Tibial artery (tissue), 4 donors: ENCODE measurements around the gene FERMT3.
A peak's percentile ranks its signal among the peaks of the same experiment; 100 is the strongest.

Experiments
- DNase-seq, 2 donors: peaks; one replicate each; pipeline ENCODE4 v3.0.0-alpha.2; 2019
- H3K27ac ChIP-seq, 2 donors: fragments of 200-600 bp; sonication (generic) in 1 of 2; 1 replicate in 1 of 2; 2 replicates in 1 of 2; pipeline ENCODE4 v1.5.1; 2018 to 2019; ENCODE audit warnings: mild to moderate bottlenecking in 1 of 2
- H3K27me3 ChIP-seq, 2 donors: fragments of 200-600 bp; sonication (generic) in 1 of 2; one replicate each; pipeline versions ENCODE4 v1.5.1 to v1.6.0; 2016 to 2019
- H3K36me3 ChIP-seq, 3 donors: fragments of 200-600 bp; sonication (generic) in 2 of 3; one replicate each; pipeline ENCODE4 v1.5.1; 2016 to 2019; ENCODE audit warnings: mild to moderate bottlenecking in 2 of 3
- H3K4me1 ChIP-seq, 4 donors: fragments of 200-600 bp; sonication (generic) in 2 of 4; 1 replicate in 3 of 4; 2 replicates in 1 of 4; pipeline ENCODE4 v1.5.1; 2016 to 2019
- H3K4me3 ChIP-seq, 2 donors: fragments of 200-600 bp; sonication (generic) in 1 of 2; 1 replicate in 1 of 2; 2 replicates in 1 of 2; pipeline ENCODE4 v1.5.1; 2018 to 2019; ENCODE audit warnings: mild to moderate bottlenecking in 2 of 2
- H3K9me3 ChIP-seq, 3 donors: fragments of 200-600 bp; sonication (generic) in 1 of 3; one replicate each; pipeline ENCODE4 v1.5.1; 2016 to 2019
- intact Hi-C: fragments of 100-400 bp; cut with DNase I; formaldehyde crosslinking; loops from one replicate; pipeline ENCODE4 v1.15.0; 2023; ENCODE audit warnings: low total_unique reads
- TF ChIP-seq, protein P1 (sequence below), 2 experiments: fragments of 200-600 bp in 1 of 2; fragments of 450-650 bp in 1 of 2; IDR thresholded peaks; one replicate each; pipeline ENCODE4 v1.5.1; 2017 to 2019; ENCODE audit warnings: antibody characterized with exemption in 2 of 2, mild to moderate bottlenecking in 1 of 2, moderate library complexity in 1 of 2

Gene FERMT3

DNA sequence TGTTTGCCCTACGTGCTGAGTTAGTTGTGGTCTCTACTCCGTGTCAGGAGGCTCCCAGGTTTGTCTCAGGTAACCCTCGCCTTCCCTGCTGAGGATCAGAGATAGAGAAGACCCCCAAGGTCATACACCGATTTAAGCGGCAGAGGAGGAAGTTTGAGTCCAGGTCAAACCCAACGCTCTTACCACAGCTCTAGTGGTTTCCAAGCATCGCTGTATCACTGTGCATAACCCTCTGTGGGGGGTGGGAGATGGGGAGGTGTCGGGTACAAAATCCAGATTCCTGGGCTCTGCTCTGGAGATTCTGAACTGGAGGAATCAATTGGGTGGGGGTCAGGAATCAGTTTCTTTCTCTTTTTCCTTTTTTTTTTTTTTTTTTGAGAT is 24.5 kb downstream of the FERMT3 start:
- no peak for DNase-seq
- Histone ChIP-seq H3K9me3 (no peaks in the 10 kb centered on the region), H3K4me1 (peaks cover 7 to 72% (median 58%) of the 10 kb centered on the region in 4 donors), H3K36me3 (peaks cover 0 to 3% (median 0%) of the 10 kb centered on the region in 3 donors), H3K27me3 (no peaks in the 10 kb centered on the region), H3K27ac (peak overlapping the region; percentile 88 to 92), H3K4me3 (peak overlapping the region; percentile 58 to 82)
- intact Hi-C loops, result no loop called here
- TF ChIP-seq, protein P1, sequence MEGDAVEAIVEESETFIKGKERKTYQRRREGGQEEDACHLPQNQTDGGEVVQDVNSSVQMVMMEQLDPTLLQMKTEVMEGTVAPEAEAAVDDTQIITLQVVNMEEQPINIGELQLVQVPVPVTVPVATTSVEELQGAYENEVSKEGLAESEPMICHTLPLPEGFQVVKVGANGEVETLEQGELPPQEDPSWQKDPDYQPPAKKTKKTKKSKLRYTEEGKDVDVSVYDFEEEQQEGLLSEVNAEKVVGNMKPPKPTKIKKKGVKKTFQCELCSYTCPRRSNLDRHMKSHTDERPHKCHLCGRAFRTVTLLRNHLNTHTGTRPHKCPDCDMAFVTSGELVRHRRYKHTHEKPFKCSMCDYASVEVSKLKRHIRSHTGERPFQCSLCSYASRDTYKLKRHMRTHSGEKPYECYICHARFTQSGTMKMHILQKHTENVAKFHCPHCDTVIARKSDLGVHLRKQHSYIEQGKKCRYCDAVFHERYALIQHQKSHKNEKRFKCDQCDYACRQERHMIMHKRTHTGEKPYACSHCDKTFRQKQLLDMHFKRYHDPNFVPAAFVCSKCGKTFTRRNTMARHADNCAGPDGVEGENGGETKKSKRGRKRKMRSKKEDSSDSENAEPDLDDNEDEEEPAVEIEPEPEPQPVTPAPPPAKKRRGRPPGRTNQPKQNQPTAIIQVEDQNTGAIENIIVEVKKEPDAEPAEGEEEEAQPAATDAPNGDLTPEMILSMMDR (IDR thresholded peaks at IDR 0.05), result no peak

DNA sequence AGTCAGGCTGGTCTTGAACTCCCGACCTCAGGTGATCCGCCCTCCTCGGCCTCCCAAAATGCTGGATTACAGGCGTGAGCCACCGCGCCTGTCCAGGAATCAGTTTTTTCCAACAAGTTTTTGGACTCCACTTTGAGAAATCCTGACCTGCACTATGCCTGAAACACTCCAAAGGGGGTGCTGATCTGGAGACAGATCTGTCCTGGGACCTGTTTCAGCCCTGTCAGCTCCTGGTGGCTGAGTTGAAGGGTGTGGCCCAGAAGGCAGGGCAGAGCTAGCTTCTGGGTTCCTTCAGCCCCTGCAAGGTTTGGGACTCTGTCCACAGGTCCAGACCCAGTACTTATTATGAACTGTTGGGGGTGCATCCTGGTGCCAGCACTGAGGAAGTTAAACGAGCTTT is 25.0 kb downstream of the FERMT3 start:
- intact Hi-C loops, result no loop called here
- TF ChIP-seq, protein P1 (IDR thresholded peaks at IDR 0.05), result no peak
- H3K27ac ChIP-seq, result peak overlapping the region in 1 of 2 donors; percentile 88
- peaks cover 0 to 5% (median under 1%) of the 10 kb centered on the region in 3 donors for H3K36me3 ChIP-seq
- DNase-seq, result no peak
- no peaks in the 10 kb centered on the region for H3K27me3 ChIP-seq
- no peaks in the 10 kb centered on the region for H3K9me3 ChIP-seq
- H3K4me1 ChIP-seq, result peaks cover 7 to 72% (median 59%) of the 10 kb centered on the region in 4 donors
- H3K4me3 ChIP-seq, result no peak overlapping the region

DNA sequence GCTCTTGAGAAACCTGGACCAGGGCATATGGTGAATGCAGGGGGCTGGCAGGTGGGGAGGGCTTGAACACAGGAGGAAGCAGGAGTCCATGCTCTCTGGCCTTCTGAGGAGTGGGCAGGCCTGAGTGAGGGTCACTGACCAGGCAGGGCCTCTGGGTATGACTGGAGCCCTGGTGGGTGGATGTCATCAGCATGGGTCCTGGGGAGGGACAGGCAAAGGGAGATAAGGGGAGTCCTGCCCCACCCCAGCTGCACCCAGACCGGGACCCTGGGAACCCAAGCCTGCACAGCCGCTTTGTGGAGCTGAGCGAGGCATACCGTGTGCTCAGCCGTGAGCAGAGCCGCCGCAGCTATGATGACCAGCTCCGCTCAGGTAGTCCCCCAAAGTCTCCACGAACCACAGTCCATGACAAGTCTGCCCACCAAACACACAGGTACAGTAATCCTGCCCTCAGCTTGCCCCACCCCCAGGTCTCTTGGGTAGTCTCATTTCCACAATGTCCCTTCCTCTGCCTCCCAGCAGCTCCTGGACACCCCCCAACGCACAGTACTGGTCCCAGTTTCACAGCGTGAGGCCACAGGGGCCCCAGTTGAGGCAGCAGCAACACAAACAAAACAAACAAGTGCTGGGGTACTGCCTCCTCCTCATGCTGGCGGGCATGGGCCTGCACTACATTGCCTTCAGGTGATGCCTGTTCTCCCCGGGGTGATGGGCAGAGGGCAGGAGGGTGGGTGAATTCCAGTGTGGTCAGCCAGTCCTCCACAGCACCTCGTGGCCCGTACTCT is 25.9 kb downstream of the FERMT3 start:
- H3K4me3 ChIP-seq, result no peak overlapping the region
- peak overlapping the region in 1 of 2 donors; percentile 93 for H3K27ac ChIP-seq
- DNase-seq, result no peak
- no peaks in the 10 kb centered on the region for H3K9me3 ChIP-seq
- TF ChIP-seq, protein P1 (IDR thresholded peaks at IDR 0.05), result no peak
- peaks cover 7 to 64% (median 52%) of the 10 kb centered on the region in 4 donors for H3K4me1 ChIP-seq
- no peaks in the 10 kb centered on the region for H3K27me3 ChIP-seq
- H3K36me3 ChIP-seq, result peaks cover 0 to 9% (median 7%) of the 10 kb centered on the region in 3 donors
- intact Hi-C loops, result no loop called here

DNA sequence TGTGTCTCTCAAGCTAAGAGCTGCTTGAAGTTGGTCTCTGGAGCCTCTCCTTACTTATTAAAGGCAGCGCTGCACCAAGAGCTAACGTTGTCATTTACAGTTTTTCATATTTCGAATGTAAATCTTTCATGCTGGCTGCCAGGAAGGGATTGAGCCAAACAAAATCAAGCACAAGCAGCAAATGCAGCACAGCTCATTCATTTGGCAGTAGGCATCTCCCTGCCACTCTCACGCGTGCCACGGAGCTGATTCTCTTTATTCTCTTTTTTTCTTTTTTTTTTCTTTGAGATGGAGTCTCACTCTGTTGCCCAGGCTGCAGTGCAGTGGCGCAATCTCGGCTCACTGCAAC is 26.4 kb downstream of the FERMT3 start:
- no peak overlapping the region for H3K4me3 ChIP-seq
- H3K36me3 ChIP-seq, result peaks cover under 1 to 15% (median 13%) of the 10 kb centered on the region in 3 donors
- no peak for DNase-seq
- TF ChIP-seq, protein P1 (IDR thresholded peaks at IDR 0.05), result no peak
- H3K27ac ChIP-seq, result peak overlapping the region in 1 of 2 donors; percentile 93
- no peaks in the 10 kb centered on the region for H3K27me3 ChIP-seq
- intact Hi-C loops, result no loop called here
- H3K4me1 ChIP-seq, result peaks cover 7 to 59% (median 46%) of the 10 kb centered on the region in 4 donors
- H3K9me3 ChIP-seq, result no peaks in the 10 kb centered on the region

DNA sequence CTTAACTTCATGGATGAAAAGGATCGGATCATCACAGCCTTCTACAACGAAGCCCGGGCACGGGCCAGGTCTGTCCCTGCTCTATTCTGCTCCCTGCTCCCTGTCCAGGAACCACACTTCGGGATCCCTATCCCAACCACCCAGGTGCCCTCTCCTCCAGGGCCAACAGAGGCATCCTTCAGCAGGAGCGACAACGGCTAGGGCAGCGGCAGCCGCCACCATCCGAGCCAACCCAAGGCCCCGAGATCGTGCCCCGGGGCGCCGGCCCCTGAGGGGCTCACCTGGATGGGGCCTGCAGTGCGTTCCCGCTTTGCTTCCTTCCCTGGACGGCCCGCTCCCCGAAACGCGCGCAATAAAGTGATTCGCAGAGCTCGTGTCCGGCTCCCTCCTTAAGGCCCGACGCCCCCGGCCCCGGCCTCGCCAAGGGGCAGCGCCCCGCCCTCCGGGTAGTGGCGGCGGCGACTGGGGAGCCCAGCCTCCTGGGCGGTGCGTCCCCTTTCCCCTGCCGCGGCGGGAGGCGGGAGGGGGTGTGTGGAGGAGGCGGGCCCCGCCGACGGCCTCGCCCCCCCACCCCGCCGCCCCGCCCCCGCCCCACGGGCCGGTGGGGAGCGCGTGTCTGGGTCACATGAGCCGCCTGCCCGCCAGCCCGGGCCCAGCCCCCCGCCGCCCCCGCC is 27.5 kb downstream of the FERMT3 start, which contains the start of gene VEGFB:
TSS of gene VEGFB (plus strand) at position 672 of the 674 bp plus-strand sequence. CDS start 250 bp downstream, outside the sequence.
- H3K27me3 ChIP-seq, result no peaks in the 10 kb centered on the region
- H3K36me3 ChIP-seq, result peaks cover 6 to 26% (median 16%) of the 10 kb centered on the region in 3 donors
- intact Hi-C loops, result no loop called here
- TF ChIP-seq, protein P1 (IDR thresholded peaks at IDR 0.05), result no peak
- DNase-seq, result peak; percentile 75 to 91
- peak within 1 kb of the TSS; percentile 96 to 98 for H3K27ac ChIP-seq
- H3K9me3 ChIP-seq, result no peaks in the 10 kb centered on the region
- H3K4me1 ChIP-seq, result peaks cover 7 to 56% (median 45%) of the 10 kb centered on the region in 4 donors
- H3K4me3 ChIP-seq, result peak within 1 kb of the TSS; percentile 87 to 93
